HG03457 (cell line): ENCODE data around the gene AGK.
A peak's percentile ranks its signal among the peaks of the same experiment; 100 is the strongest.
"Not testable (repeated sequence)": the region's sequence is repeated elsewhere in the genome, so short reads cannot be mapped to it uniquely, and the experiment has no call there.

Experiments
- ATAC-seq: cut with Tn5 transposase; IDR thresholded peaks from one replicate; pipeline ENCODE4 v1.9.1; 2021; ENCODE audit warnings: moderate number of reproducible peaks; ENCODE audit not compliant: unreplicated experiment

AGK gene

GRCh38 chr7:141550386-141551093 lies 670 bp upstream of the AGK start:
- ATAC-seq = no peak

- ATAC-seq = no peak
Measured at GRCh38 chr7:141551782-141552181, 572 bp downstream of the AGK start.

- no peak for ATAC-seq
Measured at GRCh38 chr7:141557360-141557759, 6.2 kb downstream of the AGK start.

GRCh38 chr7:141557831-141558531 lies 6.8 kb downstream of the AGK start:
- not testable (repeated sequence) for ATAC-seq

- ATAC-seq = no peak
Measured at GRCh38 chr7:141558544-141559183, 7.5 kb downstream of the AGK start.

- ATAC-seq = no peak
Measured at GRCh38 chr7:141559961-141560360, 8.8 kb downstream of the AGK start.

- ATAC-seq = no peak
Measured at GRCh38 chr7:141562036-141562435, 10.8 kb downstream of the AGK start.

- no peak for ATAC-seq
Measured at GRCh38 chr7:141562543-141562942, 11.3 kb downstream of the AGK start.

- ATAC-seq = no peak
Measured at GRCh38 chr7:141562972-141563371, 11.8 kb downstream of the AGK start.

GRCh38 chr7:141563956-141564623 lies 12.9 kb downstream of the AGK start:
- peak; percentile 60 for ATAC-seq

GRCh38 chr7:141567432-141567831 lies 16.2 kb downstream of the AGK start:
- ATAC-seq = no peak

GRCh38 chr7:141568227-141568626 lies 17.0 kb downstream of the AGK start:
- ATAC-seq = no peak

GRCh38 chr7:141571059-141571458 lies 19.8 kb downstream of the AGK start:
- ATAC-seq = no peak

GRCh38 chr7:141572175-141572574 lies 21.0 kb downstream of the AGK start:
- no peak for ATAC-seq

GRCh38 chr7:141573511-141573910 lies 22.3 kb downstream of the AGK start:
- no peak for ATAC-seq

GRCh38 chr7:141575164-141575563 lies 24.0 kb downstream of the AGK start:
- ATAC-seq = no peak

- no peak for ATAC-seq
Measured at GRCh38 chr7:141575654-141576448, 24.6 kb downstream of the AGK start.

- no peak for ATAC-seq
Measured at GRCh38 chr7:141577043-141577839, 26.0 kb downstream of the AGK start.

- ATAC-seq = not testable (repeated sequence)
Measured at GRCh38 chr7:141579953-141580352, 28.7 kb downstream of the AGK start.

GRCh38 chr7:141582063-141582462 lies 30.9 kb downstream of the AGK start:
- ATAC-seq = not testable (repeated sequence)
